WTC11 (cell line): Measurements from ENCODE around the gene ZFX. TPM values are rescaled to one million over a fixed set of nuclear protein-coding genes. Genes with fewer than 3 reads are reported as not detected.

Source experiments
- ATAC-seq: fragments of 200-7000 bp; cut with Tn5 transposase; 2 replicates; pipeline ENCODE4 v1.10.0; 2021; ENCODE audit warnings: mild to moderate bottlenecking, moderate library complexity
- CTCF ChIA-PET: fragments of 300-600 bp; sonication (Branson Sonifier 250); formaldehyde crosslinking; loops from one replicate; lab custom pipeline; 2021; ENCODE audit warnings: antibody characterized with exemption; lab: Charles Lee
- POLR2A ChIA-PET: fragments of 350-600 bp; sonication (Branson Sonifier 250); formaldehyde crosslinking; loops from one replicate; lab custom pipeline; 2021; ENCODE audit warnings: antibody characterized with exemption; lab: Charles Lee
- DNase-seq: peaks from one replicate; pipeline ENCODE4 v3.0.0; 2021; ENCODE audit warnings: low spot score
- H3K27ac Mint-ChIP-seq: 2 replicates; pipeline ENCODE4 v1.8.0; 2021; ENCODE audit warnings: mixed read lengths
- H3K27me3 Mint-ChIP-seq: 2 replicates; pipeline ENCODE4 v1.8.0; 2021; ENCODE audit warnings: low read depth, mild to moderate bottlenecking, moderate library complexity, mixed read lengths
- H3K36me3 Mint-ChIP-seq: 2 replicates; pipeline ENCODE4 v1.8.0; 2021; ENCODE audit warnings: mixed read lengths
- H3K4me1 Mint-ChIP-seq: 2 replicates; pipeline ENCODE4 v1.8.0; 2022; ENCODE audit warnings: mixed read lengths
- H3K4me3 Mint-ChIP-seq: 2 replicates; pipeline ENCODE4 v1.8.0; 2021; ENCODE audit warnings: mild to moderate bottlenecking, moderate library complexity, mixed read lengths
- H3K9me3 Mint-ChIP-seq: 2 replicates; pipeline ENCODE4 v1.8.0; 2021; ENCODE audit warnings: mixed read lengths
- AFF4 ChIP-seq: sonication (generic); formaldehyde crosslinking; IDR thresholded peaks from 2 replicates; pipeline ENCODE4 v1.8.1; 2023; ENCODE audit warnings: mild to moderate bottlenecking, missing genetic modification reagents, borderline replicate concordance
- CREM ChIP-seq: sonication (generic); formaldehyde crosslinking; IDR thresholded peaks from 2 replicates; pipeline ENCODE4 v1.8.1; 2022; ENCODE audit warnings: mild to moderate bottlenecking, missing genetic modification reagents, moderate library complexity
- CTCF ChIP-seq: fragments of 200-600 bp; IDR thresholded peaks from 2 replicates; pipeline ENCODE4 v1.8.0; 2022; ENCODE audit warnings: antibody characterized with exemption
- E2F5 ChIP-seq: sonication (generic); formaldehyde crosslinking; IDR thresholded peaks from 2 replicates; pipeline ENCODE4 v1.8.1; 2022; ENCODE audit warnings: mild to moderate bottlenecking, moderate library complexity, missing genetic modification reagents
- EMX1 ChIP-seq: fragments of 250-450 bp; sonication (Bioruptor Pico); IDR thresholded peaks from 2 replicates; pipeline ENCODE4 v1.8.0; 2021; ENCODE audit warnings: mild to moderate bottlenecking
- GABPB1 ChIP-seq: sonication (generic); formaldehyde crosslinking; IDR thresholded peaks from 2 replicates; pipeline ENCODE4 v1.8.1; 2023; ENCODE audit warnings: mild to moderate bottlenecking, missing genetic modification reagents
- HMGA2 ChIP-seq: fragments of 250-450 bp; sonication (Bioruptor Pico); IDR thresholded peaks from 2 replicates; pipeline ENCODE4 v1.4.0; 2021; ENCODE audit warnings: mild to moderate bottlenecking, moderate library complexity
- MLX ChIP-seq: sonication (generic); formaldehyde crosslinking; IDR thresholded peaks from 2 replicates; pipeline ENCODE4 v1.8.1; 2023; ENCODE audit warnings: mild to moderate bottlenecking, missing genetic modification reagents, moderate library complexity
- MYBL2 ChIP-seq: sonication (generic); formaldehyde crosslinking; IDR thresholded peaks from 2 replicates; pipeline ENCODE4 v1.8.1; 2023; ENCODE audit warnings: mild to moderate bottlenecking, moderate library complexity, missing genetic modification reagents
- NR1H2 ChIP-seq: sonication (generic); formaldehyde crosslinking; IDR thresholded peaks from 2 replicates; pipeline ENCODE4 v1.9.0; 2021; ENCODE audit warnings: mild to moderate bottlenecking, moderate library complexity, missing genetic modification reagents
- SMAD3 ChIP-seq: sonication (generic); formaldehyde crosslinking; IDR thresholded peaks from 2 replicates; pipeline ENCODE4 v1.8.0; 2022; ENCODE audit warnings: missing genetic modification reagents, mild to moderate bottlenecking, borderline replicate concordance
- SP1 ChIP-seq: sonication (generic); formaldehyde crosslinking; conservative IDR thresholded peaks from 2 replicates; pipeline ENCODE4 v1.8.1; 2022; ENCODE audit warnings: missing genetic modification reagents
- TCF7 ChIP-seq: sonication (generic); formaldehyde crosslinking; IDR thresholded peaks from 2 replicates; pipeline ENCODE4 v1.8.0; 2022; ENCODE audit warnings: mild to moderate bottlenecking, low read depth, missing genetic modification reagents, moderate library complexity
- ZNF121 ChIP-seq: sonication (generic); formaldehyde crosslinking; IDR thresholded peaks from 2 replicates; pipeline ENCODE4 v1.8.0; 2023; ENCODE audit warnings: missing genetic modification reagents
- ZNF219 ChIP-seq: sonication (generic); formaldehyde crosslinking; IDR thresholded peaks from 2 replicates; pipeline ENCODE4 v1.8.0; 2023; ENCODE audit warnings: missing genetic modification reagents, mild to moderate bottlenecking, borderline replicate concordance
- ZNF281 ChIP-seq: sonication (generic); formaldehyde crosslinking; IDR thresholded peaks from 2 replicates; pipeline ENCODE4 v1.8.0; 2023; ENCODE audit warnings: mild to moderate bottlenecking, missing genetic modification reagents
- ZNF396 ChIP-seq: fragments of 250-450 bp; sonication (Bioruptor Pico); IDR thresholded peaks from 2 replicates; pipeline ENCODE4 v1.8.0; 2021; ENCODE audit warnings: mild to moderate bottlenecking, moderate library complexity, borderline replicate concordance
- ZNF512 ChIP-seq: sonication (generic); formaldehyde crosslinking; IDR thresholded peaks from 2 replicates; pipeline ENCODE4 v1.8.1; 2022; ENCODE audit warnings: missing genetic modification reagents, borderline replicate concordance
- ZSCAN18 ChIP-seq: fragments of 250-450 bp; sonication (Bioruptor Pico); IDR thresholded peaks from 2 replicates; pipeline ENCODE4 v2.1.2; 2022; ENCODE audit warnings: mild to moderate bottlenecking, moderate library complexity
- total RNA-seq: library from RNA; stranded (reverse); gene quantifications from 3 replicates; pipeline ENCODE4 v1.2.3, GENCODE V29; 2021

Gene ZFX
- total RNA-seq, 1 experiment from 2014 or later: 19.3 TPM

- Mint-ChIP-seq H3K4me1 (no peaks in the 10 kb centered on the region), H3K27ac (no peak overlapping the region; the same call in 1 of the 2 replicates), H3K27me3 (no peaks in the 10 kb centered on the region), H3K9me3 (peaks cover 15% of the 10 kb centered on the region), H3K4me3 (no peak overlapping the region), H3K36me3 (peaks cover 8% of the 10 kb centered on the region)
- DNase-seq: no peak
- ChIA-PET POLR2A (no interaction called here), CTCF (no interaction called here)
- no peak for ATAC-seq
- TF ChIP-seq NR1H2 (no peak), ZNF396 (CRISPR knock-in tag) (no peak), ZNF281 (CRISPR knock-in tag) (no peak), ZNF219 (no peak), GABPB1 (CRISPR knock-in tag) (no peak), SP1 (CRISPR knock-in tag) (no peak), ZSCAN18 (CRISPR knock-in tag) (no peak), E2F5 (CRISPR knock-in tag) (no peak), MLX (CRISPR knock-in tag) (no peak), CREM (no peak), HMGA2 (CRISPR knock-in tag) (no peak), AFF4 (CRISPR knock-in tag) (no peak), TCF7 (CRISPR knock-in tag) (no peak), ZNF121 (CRISPR knock-in tag) (no peak), MYBL2 (CRISPR knock-in tag) (no peak), SMAD3 (CRISPR knock-in tag) (no peak), ZNF512 (CRISPR knock-in tag) (no peak), EMX1 (CRISPR knock-in tag) (no peak), CTCF (no peak)
Observed at GRCh38 chrX:24221872-24222271, 72.3 kb downstream of the ZFX start.
